HG02678 (cell line): ENCODE results near the gene RASSF5.

Experiments
- ATAC-seq: cut with Tn5 transposase; IDR thresholded peaks from one replicate; pipeline ENCODE4 v1.9.1; 2021; ENCODE audit warnings: mild to moderate bottlenecking, moderate library complexity; ENCODE audit not compliant: unreplicated experiment

RASSF5 gene

GRCh38 chr1:206513312-206514111 is 6.2 kb downstream of the RASSF5 start:
- no peak for ATAC-seq

GRCh38 chr1:206514813-206515387 is 7.6 kb downstream of the RASSF5 start:
- no peak for ATAC-seq

- ATAC-seq, result no peak
Measured at GRCh38 chr1:206516728-206516990, 9.3 kb downstream of the RASSF5 start.

GRCh38 chr1:206517784-206518183 is 10.5 kb downstream of the RASSF5 start:
- no peak for ATAC-seq

GRCh38 chr1:206518206-206518605 is 10.9 kb downstream of the RASSF5 start:
- ATAC-seq, result no peak

- ATAC-seq, result no peak
Measured at GRCh38 chr1:206518743-206519142, 11.4 kb downstream of the RASSF5 start.

- ATAC-seq, result no peak
Measured at GRCh38 chr1:206521127-206521526, 13.8 kb downstream of the RASSF5 start.

GRCh38 chr1:206521694-206522402 is 14.5 kb downstream of the RASSF5 start:
- no peak for ATAC-seq

- no peak for ATAC-seq
Measured at GRCh38 chr1:206524739-206525364, 17.5 kb downstream of the RASSF5 start.

- no peak for ATAC-seq
Measured at GRCh38 chr1:206526064-206526911, 19.0 kb downstream of the RASSF5 start.

GRCh38 chr1:206529425-206529824 is 22.1 kb downstream of the RASSF5 start:
- ATAC-seq, result no peak

GRCh38 chr1:206532368-206532767 is 25.0 kb downstream of the RASSF5 start:
- ATAC-seq, result no peak

- ATAC-seq, result no peak
Measured at GRCh38 chr1:206534552-206534951, 27.2 kb downstream of the RASSF5 start.

GRCh38 chr1:206535853-206536188 is 28.5 kb downstream of the RASSF5 start:
- ATAC-seq, result no peak

- ATAC-seq, result no peak
Measured at GRCh38 chr1:206537141-206537540, 29.8 kb downstream of the RASSF5 start.

- ATAC-seq, result no peak
Measured at GRCh38 chr1:206538086-206538770, 30.9 kb downstream of the RASSF5 start.

- no peak for ATAC-seq
Measured at GRCh38 chr1:206538901-206539640, 31.7 kb downstream of the RASSF5 start.

GRCh38 chr1:206540044-206540780 is 32.9 kb downstream of the RASSF5 start:
- no peak for ATAC-seq

GRCh38 chr1:206541236-206541833 is 34.0 kb downstream of the RASSF5 start:
- no peak for ATAC-seq
